Activated naive CD8-positive, alpha-beta T cell treated with anti-CD3 and anti-CD28 coated beads, Interleukin-2, amount 50 U/mL, for 16 hours (primary cell): Measurements from ENCODE around the gene RFX5.

ENCODE experiments used
- DNase-seq: peaks from one replicate; pipeline ENCODE4 v3.0.0-alpha.2; 2020; ENCODE audit warnings: low read depth, low spot score

The RFX5 gene

GRCh38 chr1:151325231-151325630 is 21.8 kb downstream of the RFX5 start:
- DNase-seq = no peak

GRCh38 chr1:151324390-151324930 is 22.6 kb downstream of the RFX5 start:
- DNase-seq = no peak

- no peak for DNase-seq
These were observed 28.1 kb downstream of the RFX5 start for GRCh38 chr1:151318975-151319374.

GRCh38 chr1:151315565-151316235 is 31.4 kb downstream of the RFX5 start:
- DNase-seq = no peak

GRCh38 chr1:151314137-151314875 is 32.7 kb downstream of the RFX5 start:
- DNase-seq = no peak

GRCh38 chr1:151313501-151313900 is 33.6 kb downstream of the RFX5 start:
- no peak for DNase-seq

- DNase-seq = no peak
These were observed 34.2 kb downstream of the RFX5 start for GRCh38 chr1:151312826-151313225.

GRCh38 chr1:151312411-151312810 is 34.6 kb downstream of the RFX5 start:
- no peak for DNase-seq

- DNase-seq = peak; percentile 74
These were observed 35.3 kb downstream of the RFX5 start for GRCh38 chr1:151311589-151312331.

- DNase-seq = no peak
These were observed 36.0 kb downstream of the RFX5 start for GRCh38 chr1:151311011-151311410.

GRCh38 chr1:151309811-151310323 is 37.2 kb downstream of the RFX5 start:
- no peak for DNase-seq

- DNase-seq = no peak
These were observed 52.1 kb downstream of the RFX5 start for GRCh38 chr1:151294742-151295462.

- no peak for DNase-seq
These were observed 54.0 kb downstream of the RFX5 start for GRCh38 chr1:151293093-151293492.

- DNase-seq = no peak
These were observed 54.6 kb downstream of the RFX5 start for GRCh38 chr1:151292207-151293030.

GRCh38 chr1:151290709-151291303 is 56.2 kb downstream of the RFX5 start:
- DNase-seq = no peak
